CD4-positive, alpha-beta T cell (primary cell): ENCODE measurements around the gene SLC11A1. TPM values are rescaled to one million over a fixed set of nuclear protein-coding genes. Genes with fewer than 3 reads are reported as not detected.

Source experiments
- ATAC-seq: fragments of 200-7000 bp; cut with Tn5 transposase; one replicate; pipeline ENCODE4 v1.10.0; 2022; ENCODE audit warnings: mild to moderate bottlenecking; ENCODE audit not compliant: poor library complexity
- CTCF ChIA-PET: fragments of 350-600 bp; sonication (Branson Sonifier 250); formaldehyde crosslinking; loops from one replicate; lab custom pipeline; 2021; ENCODE audit warnings: antibody characterized with exemption, inconsistent platforms; lab: Charles Lee
- POLR2A ChIA-PET: fragments of 350-600 bp; sonication (Branson Sonifier 250); formaldehyde crosslinking; loops from one replicate; lab custom pipeline; 2021; ENCODE audit warnings: antibody characterized with exemption, inconsistent platforms; lab: Charles Lee
- DNase-seq, 14 experiments: peaks; one replicate each; pipeline ENCODE4 v3.0.0-alpha.2; 2013 to 2020; ENCODE audit warnings: mixed read lengths in 2 of 14
- H3K27ac ChIP-seq, 2 donors: one replicate each; pipeline versions ENCODE4 v1.5.1 to v1.7.0; 2013; ENCODE audit warnings: low read length in 2 of 2, low read depth in 1 of 2, mild to moderate bottlenecking in 1 of 2
- H3K27me3 ChIP-seq, 2 experiments: 1 replicate in 1 of 2; 2 replicates in 1 of 2; pipeline versions ENCODE4 v1.6.1 to v1.7.0; 2013; ENCODE audit warnings: low read length in 2 of 2, control low read depth in 1 of 2, mild to moderate bottlenecking in 1 of 2, moderate library complexity in 1 of 2; ENCODE audit not compliant: insufficient read depth in 2 of 2, control insufficient read depth in 1 of 2
- H3K36me3 ChIP-seq: one replicate; pipeline ENCODE4 v1.6.1; 2013; ENCODE audit warnings: low read length, control low read depth; ENCODE audit not compliant: insufficient read depth
- H3K4me1 ChIP-seq: one replicate; pipeline ENCODE4 v1.6.1; 2013; ENCODE audit warnings: low read length, control low read depth; ENCODE audit not compliant: insufficient read depth
- H3K4me3 ChIP-seq: one replicate; pipeline ENCODE4 v1.5.1; 2013; ENCODE audit warnings: mild to moderate bottlenecking, low read length, moderate library complexity
- H3K9me3 ChIP-seq, 2 experiments: 1 replicate in 1 of 2; 2 replicates in 1 of 2; pipeline versions ENCODE4 v1.6.1 to v1.7.0; 2013; ENCODE audit warnings: low read length in 2 of 2, mild to moderate bottlenecking in 2 of 2, control low read depth in 1 of 2, moderate library complexity in 1 of 2; ENCODE audit not compliant: control insufficient read depth in 1 of 2, insufficient read depth in 1 of 2
- H3K27ac Mint-ChIP-seq: one replicate; pipeline ENCODE4 v1.8.0; 2020; ENCODE audit warnings: mixed read lengths
- H3K27me3 Mint-ChIP-seq: one replicate; pipeline ENCODE4 v1.8.0; 2021; ENCODE audit warnings: mixed read lengths
- H3K36me3 Mint-ChIP-seq: one replicate; pipeline ENCODE4 v1.8.0; 2021; ENCODE audit warnings: low read depth, mixed read lengths
- H3K4me1 Mint-ChIP-seq: one replicate; pipeline ENCODE4 v1.8.0; 2021; ENCODE audit warnings: low read depth, mixed read lengths
- H3K4me3 Mint-ChIP-seq: one replicate; pipeline ENCODE4 v1.8.0; 2020; ENCODE audit warnings: mild to moderate bottlenecking, mixed read lengths
- H3K9me3 Mint-ChIP-seq: one replicate; pipeline ENCODE4 v1.8.0; 2020; ENCODE audit warnings: mixed read lengths
- intact Hi-C, 2 experiments: fragments of 100-400 bp; cut with DNase I in 1 of 2; cut with micrococcal nuclease in 1 of 2; formaldehyde crosslinking; loops; one replicate each; pipeline versions ENCODE4 v1.15.1 to v1.9.0; 2023 to 2025; cut with DNase I, micrococcal nuclease
- total RNA-seq, 174 experiments: library from RNA in 2 of 174; stranded (reverse) in 2 of 174; gene quantifications; one replicate each; pipeline ENCODE4 v1.2.3 and lab custom pipeline; 2021 to 2026
- TF ChIP-seq, protein P1 (sequence below): fragments of 200-600 bp; IDR thresholded peaks from one replicate; pipeline ENCODE4 v1.8.0; 2022; ENCODE audit warnings: antibody characterized with exemption, mild to moderate bottlenecking

Gene SLC11A1
- total RNA-seq, 2 experiments from 2014 or later = 4.9 to 6.3 TPM

DNA sequence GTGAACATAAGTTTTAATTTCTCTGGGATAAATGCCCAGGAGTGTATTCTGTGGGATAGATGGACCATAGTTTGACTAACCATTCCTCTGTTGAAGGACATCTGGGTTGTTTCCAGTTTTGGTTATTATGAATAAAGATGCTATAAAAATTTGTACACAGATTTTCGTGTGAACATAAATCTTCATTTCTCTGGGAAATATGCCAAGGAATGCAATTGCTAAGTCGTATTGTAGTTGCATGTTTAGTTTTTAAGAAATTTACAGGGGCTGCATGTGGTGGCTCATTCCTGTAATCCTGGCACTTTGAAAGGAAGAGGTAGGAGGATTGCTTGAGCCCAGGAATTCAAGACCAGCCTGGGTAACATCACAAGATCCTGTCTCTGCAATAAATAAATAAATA lies 6.9 kb upstream of the SLC11A1 start:
- Histone ChIP-seq H3K27me3 (no peaks in the 10 kb centered on the region), H3K9me3 (no peaks in the 10 kb centered on the region), H3K36me3 (no peaks in the 10 kb centered on the region), H3K4me3 (no peak overlapping the region), H3K4me1 (no peaks in the 10 kb centered on the region), H3K27ac (no peak overlapping the region)
- Mint-ChIP-seq H3K9me3 (no peaks in the 10 kb centered on the region), H3K36me3 (no peaks in the 10 kb centered on the region), H3K27ac (no peak overlapping the region), H3K4me3 (no peak overlapping the region), H3K4me1 (peaks cover 4% of the 10 kb centered on the region), H3K27me3 (no peaks in the 10 kb centered on the region)
- ChIA-PET POLR2A (no interaction called here), CTCF (interaction anchor here (0.7 to 1.0 kb wide), 2 partner anchors 9 to 82 kb away, joined by 3 read pairs; no protein-coding TSS in a partner anchor)
- ATAC-seq (no peak), DNase-seq (no peak)
- TF ChIP-seq, protein P1, sequence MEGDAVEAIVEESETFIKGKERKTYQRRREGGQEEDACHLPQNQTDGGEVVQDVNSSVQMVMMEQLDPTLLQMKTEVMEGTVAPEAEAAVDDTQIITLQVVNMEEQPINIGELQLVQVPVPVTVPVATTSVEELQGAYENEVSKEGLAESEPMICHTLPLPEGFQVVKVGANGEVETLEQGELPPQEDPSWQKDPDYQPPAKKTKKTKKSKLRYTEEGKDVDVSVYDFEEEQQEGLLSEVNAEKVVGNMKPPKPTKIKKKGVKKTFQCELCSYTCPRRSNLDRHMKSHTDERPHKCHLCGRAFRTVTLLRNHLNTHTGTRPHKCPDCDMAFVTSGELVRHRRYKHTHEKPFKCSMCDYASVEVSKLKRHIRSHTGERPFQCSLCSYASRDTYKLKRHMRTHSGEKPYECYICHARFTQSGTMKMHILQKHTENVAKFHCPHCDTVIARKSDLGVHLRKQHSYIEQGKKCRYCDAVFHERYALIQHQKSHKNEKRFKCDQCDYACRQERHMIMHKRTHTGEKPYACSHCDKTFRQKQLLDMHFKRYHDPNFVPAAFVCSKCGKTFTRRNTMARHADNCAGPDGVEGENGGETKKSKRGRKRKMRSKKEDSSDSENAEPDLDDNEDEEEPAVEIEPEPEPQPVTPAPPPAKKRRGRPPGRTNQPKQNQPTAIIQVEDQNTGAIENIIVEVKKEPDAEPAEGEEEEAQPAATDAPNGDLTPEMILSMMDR = no peak
- intact Hi-C loops = no loop called here

- ChIA-PET POLR2A (interaction anchor here (1.3 kb wide), 1 partner anchor 88 kb away, joined by 3 read pairs; no protein-coding TSS in a partner anchor), CTCF (no interaction called here)
- Histone ChIP-seq H3K27ac (no peak overlapping the region), H3K9me3 (no peaks in the 10 kb centered on the region), H3K27me3 (no peaks in the 10 kb centered on the region), H3K4me3 (no peak overlapping the region), H3K4me1 (no peaks in the 10 kb centered on the region), H3K36me3 (no peaks in the 10 kb centered on the region)
- Mint-ChIP-seq H3K27me3 (no peaks in the 10 kb centered on the region), H3K27ac (no peak overlapping the region), H3K4me1 (no peaks in the 10 kb centered on the region), H3K9me3 (no peaks in the 10 kb centered on the region), H3K36me3 (no peaks in the 10 kb centered on the region), H3K4me3 (no peak overlapping the region)
- ATAC-seq (no peak), DNase-seq (peak in 2 of 14 experiments; percentile 59 to 69)
- TF ChIP-seq, protein P1 = no peak
- intact Hi-C loops = no loop called here
Observed at GRCh38 chr2:218378053-218378452, 4.0 kb upstream of the SLC11A1 start.

- peaks cover 10% of the 10 kb centered on the region for H3K4me1 ChIP-seq
- ChIA-PET POLR2A (interaction anchor here (1.0 to 1.9 kb wide), 3 partner anchors 8 to 16 kb away, joined by 4 to 7 read pairs (median 4); no protein-coding TSS in a partner anchor), CTCF (interaction anchor here (1.5 kb wide), 1 partner anchor 13 kb away, joined by 3 read pairs; no protein-coding TSS in a partner anchor)
- no peaks in the 10 kb centered on the region for H3K9me3 Mint-ChIP-seq
- no peaks in the 10 kb centered on the region for H3K36me3 Mint-ChIP-seq
- TF ChIP-seq, protein P1 = no peak
- no peaks in the 10 kb centered on the region for H3K27me3 Mint-ChIP-seq
- peak overlapping the region; percentile 13 for H3K4me3 ChIP-seq
- H3K9me3 ChIP-seq = no peaks in the 10 kb centered on the region
- no peak overlapping the region for H3K27ac Mint-ChIP-seq
- no peak for ATAC-seq
- no peaks in the 10 kb centered on the region for H3K27me3 ChIP-seq
- no peak for DNase-seq
- intact Hi-C loops = no loop called here
- H3K27ac ChIP-seq = no peak overlapping the region
- peaks cover 6% of the 10 kb centered on the region for H3K4me1 Mint-ChIP-seq
- no peak overlapping the region for H3K4me3 Mint-ChIP-seq
- H3K36me3 ChIP-seq = no peaks in the 10 kb centered on the region
Observed at GRCh38 chr2:218382785-218383184, 712 bp downstream of the SLC11A1 start.
